ENCODE results near the gene TULP4. TPM values are rescaled to one million over a fixed set of nuclear protein-coding genes. Genes with fewer than 3 reads are reported as not detected.

Gene TULP4
- total RNA-seq, 1 donor from 2014 or later: 18.5 TPM

DNA sequence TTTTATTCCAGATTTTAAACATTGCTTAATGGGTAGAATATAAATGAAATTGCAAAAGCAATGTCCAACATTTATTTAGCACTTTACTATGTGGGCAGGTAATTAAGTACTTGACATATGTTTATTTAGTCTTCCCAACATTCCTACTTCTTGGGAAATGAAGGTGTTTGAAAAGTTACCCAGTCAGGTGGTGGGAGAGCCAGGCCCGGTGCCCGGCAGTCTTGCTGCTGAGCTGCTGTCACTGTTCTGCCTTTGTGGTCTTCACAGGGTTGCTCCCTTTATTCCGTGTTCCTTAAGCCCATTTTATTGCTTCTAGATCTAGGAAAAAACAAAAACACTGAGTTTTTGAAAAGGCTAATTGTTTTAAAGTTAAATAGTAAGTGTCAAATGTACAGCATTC is 42.6 kb upstream of the TULP4 start:
- intact Hi-C loops (cut with DNase I): no loop called here
- H3K4me1 ChIP-seq: peaks cover 0 to 7% of the 10 kb centered on the region in 2 donors
- no peaks in the 10 kb centered on the region for H3K27me3 ChIP-seq
- no peaks in the 10 kb centered on the region for H3K9me3 ChIP-seq
- no peak for TF ChIP-seq CTCF (IDR thresholded peaks at IDR 0.05)
- H3K36me3 ChIP-seq: no peaks in the 10 kb centered on the region
- H3K4me3 ChIP-seq: no peak overlapping the region
- H3K27ac ChIP-seq: no peak overlapping the region
- no peak for DNase-seq (ENCODE audit: low spot score in 2 of 2)

GRCh38 chr6:158270389-158271127 is 41.7 kb upstream of the TULP4 start:
- Histone ChIP-seq H3K27me3 (no peaks in the 10 kb centered on the region), H3K4me3 (no peak overlapping the region), H3K9me3 (no peaks in the 10 kb centered on the region), H3K4me1 (peaks cover 0 to 7% of the 10 kb centered on the region in 2 donors), H3K36me3 (no peaks in the 10 kb centered on the region), H3K27ac (no peak overlapping the region)
- TF ChIP-seq CTCF (IDR thresholded peaks at IDR 0.05): no peak
- intact Hi-C loops (cut with DNase I): no loop called here
- no peak for DNase-seq (ENCODE audit: low spot score in 2 of 2)

- no peak overlapping the region for H3K27ac ChIP-seq
- no peak for TF ChIP-seq CTCF (IDR thresholded peaks at IDR 0.05)
- peaks cover 0 to 7% of the 10 kb centered on the region in 2 donors for H3K4me1 ChIP-seq
- no peaks in the 10 kb centered on the region for H3K9me3 ChIP-seq
- H3K27me3 ChIP-seq: no peaks in the 10 kb centered on the region
- H3K4me3 ChIP-seq: no peak overlapping the region
- intact Hi-C loops (cut with DNase I): no loop called here
- H3K36me3 ChIP-seq: no peaks in the 10 kb centered on the region
- DNase-seq (ENCODE audit: low spot score in 2 of 2): no peak
Observed at GRCh38 chr6:158272324-158272723, 39.9 kb upstream of the TULP4 start.

GRCh38 chr6:158278004-158278403 is 34.3 kb upstream of the TULP4 start:
- Histone ChIP-seq H3K4me1 (peaks cover 0 to 3% of the 10 kb centered on the region in 2 donors), H3K9me3 (no peaks in the 10 kb centered on the region), H3K4me3 (no peak overlapping the region), H3K27ac (no peak overlapping the region), H3K36me3 (no peaks in the 10 kb centered on the region), H3K27me3 (no peaks in the 10 kb centered on the region)
- intact Hi-C loops (cut with DNase I): no loop called here
- TF ChIP-seq CTCF (IDR thresholded peaks at IDR 0.05): no peak
- DNase-seq (ENCODE audit: low spot score in 2 of 2): no peak

- H3K4me3 ChIP-seq: no peak overlapping the region
- intact Hi-C loops (cut with DNase I): no loop called here
- DNase-seq (ENCODE audit: low spot score in 2 of 2): no peak
- H3K27me3 ChIP-seq: no peaks in the 10 kb centered on the region
- no peaks in the 10 kb centered on the region for H3K9me3 ChIP-seq
- H3K36me3 ChIP-seq: no peaks in the 10 kb centered on the region
- H3K27ac ChIP-seq: no peak overlapping the region
- no peak for TF ChIP-seq CTCF (IDR thresholded peaks at IDR 0.05)
- H3K4me1 ChIP-seq: peaks cover 8 to 13% of the 10 kb centered on the region in 2 donors
Observed at GRCh38 chr6:158279615-158280014, 32.6 kb upstream of the TULP4 start.
